ENCODE measurements around the gene NEUROG1.
A peak's percentile ranks its signal among the peaks of the same experiment; 100 is the strongest.

NEUROG1 gene

DNA sequence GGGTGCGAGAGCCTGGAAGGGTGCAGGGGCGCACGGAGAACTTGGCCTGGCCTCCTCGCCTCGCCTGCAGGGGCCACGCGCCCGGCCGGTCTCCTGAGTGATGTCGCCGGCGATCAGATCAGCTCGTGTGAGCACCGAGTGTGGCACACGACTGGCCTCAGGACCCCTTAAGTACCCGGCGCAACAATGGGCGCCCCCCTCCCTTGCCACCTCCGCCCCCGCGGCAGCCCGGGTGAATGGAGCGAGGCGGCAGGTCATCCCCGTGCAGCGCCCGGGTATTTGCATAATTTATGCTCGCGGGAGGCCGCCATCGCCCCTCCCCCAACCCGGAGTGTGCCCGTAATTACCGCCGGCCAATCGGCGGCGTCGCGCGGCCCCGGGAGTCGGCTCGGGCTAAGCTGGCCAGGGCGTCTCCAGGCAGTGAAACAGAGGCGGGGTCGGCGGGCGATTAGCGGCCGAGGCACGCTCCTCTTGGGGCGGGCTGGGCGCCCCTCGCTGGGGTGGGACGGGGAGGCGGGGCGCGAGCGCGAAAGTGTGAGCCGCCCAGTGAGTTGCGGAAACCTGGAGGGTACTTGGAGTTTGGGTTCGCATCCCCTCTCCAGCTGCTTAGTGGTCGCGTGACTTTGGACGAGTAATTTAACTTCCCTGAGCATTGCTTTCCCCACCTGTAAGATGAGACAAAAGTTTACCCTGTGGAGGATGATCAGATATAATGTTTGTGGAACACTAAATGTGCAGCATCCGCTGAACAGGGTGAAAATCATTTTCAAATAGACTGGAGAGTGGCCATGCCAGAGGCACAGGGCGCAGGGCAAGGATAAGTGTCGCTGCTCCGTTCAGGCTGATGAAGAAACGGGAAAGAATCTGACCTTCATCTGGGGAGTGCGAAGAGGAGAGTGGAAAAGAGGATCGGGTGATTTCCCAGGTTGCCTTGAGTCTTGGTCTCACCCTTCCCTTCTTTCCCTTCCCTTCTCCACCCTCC lies at the start of gene NEUROG1:
TSS of gene NEUROG1 (minus strand) at position 145 of the 982 bp plus-strand sequence. CDS start 274 bp downstream, outside the sequence.
- no peak for DNase-seq (ENCODE audit: low read depth in 2 of 2)

- DNase-seq (ENCODE audit: low read depth in 2 of 2): no peak
These were observed 49.2 kb upstream of the NEUROG1 start for GRCh38 chr5:135584918-135585317.

GRCh38 chr5:135584276-135584675 lies 48.5 kb upstream of the NEUROG1 start:
- no peak for DNase-seq (ENCODE audit: low read depth in 2 of 2)

DNA sequence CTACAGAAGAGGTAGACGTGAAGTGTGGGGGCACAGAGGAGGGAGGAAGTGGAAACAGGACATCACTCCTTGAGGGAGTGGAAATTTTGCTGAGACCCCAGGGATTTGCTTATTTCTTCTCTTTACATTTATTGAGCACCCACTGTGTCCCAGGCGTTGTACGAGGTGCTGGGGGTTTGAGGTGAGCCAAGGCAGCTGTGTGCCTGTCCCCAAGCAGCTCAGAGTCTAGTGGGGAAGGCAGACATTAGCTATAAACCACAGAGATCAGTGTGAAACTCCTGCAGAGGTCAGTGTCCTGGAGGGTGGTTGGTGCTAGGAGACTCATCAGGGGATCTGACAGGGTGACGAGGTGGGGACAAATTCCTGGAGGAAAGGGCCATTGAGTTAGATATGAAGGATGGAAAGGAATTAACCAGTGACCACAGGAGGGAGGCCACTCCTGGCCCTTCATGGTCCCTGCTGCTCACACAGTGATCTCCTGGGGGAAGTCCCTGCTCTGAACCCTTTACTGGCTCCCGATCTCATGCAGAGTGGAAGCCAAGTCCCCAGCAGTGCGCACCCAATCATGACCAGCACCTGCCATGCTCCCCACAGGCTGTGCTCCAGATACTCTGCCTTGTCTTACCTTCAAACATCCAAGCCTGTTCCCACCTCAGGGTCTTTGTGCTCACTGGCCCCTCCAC lies 46.5 kb upstream of the NEUROG1 start:
- no peak for DNase-seq (ENCODE audit: low read depth in 2 of 2)

GRCh38 chr5:135578685-135579341 lies 43.0 kb upstream of the NEUROG1 start, which contains the start of gene CXCL14:
TSS of gene CXCL14 (minus strand) at chr5:135578991. CDS start at chr5:135578778, 213 bp downstream.
- DNase-seq (ENCODE audit: low read depth in 2 of 2): peak in 1 of 2 donors; percentile 5

DNA sequence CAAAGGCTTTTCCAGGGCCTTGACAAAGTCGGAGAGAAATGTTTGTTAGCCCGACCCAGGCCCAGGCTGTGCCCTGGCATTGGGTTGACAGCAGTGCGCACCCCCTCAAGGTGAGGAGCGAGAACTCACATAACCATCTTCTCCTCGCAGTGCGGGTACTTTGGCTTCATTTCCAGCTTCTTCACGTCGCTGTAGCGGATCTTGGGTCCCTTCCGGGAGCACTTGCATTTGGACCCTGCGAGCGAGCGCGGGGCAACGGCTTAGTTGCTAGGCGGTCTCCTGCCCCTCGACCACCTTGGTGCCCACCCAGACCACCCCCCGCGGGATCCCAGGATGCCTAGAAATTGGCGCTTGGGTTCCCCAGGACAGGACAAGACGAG lies 42.5 kb upstream of the NEUROG1 start:
- DNase-seq (ENCODE audit: low read depth in 2 of 2): no peak

GRCh38 chr5:135577421-135577820 lies 41.7 kb upstream of the NEUROG1 start:
- no peak for DNase-seq (ENCODE audit: low read depth in 2 of 2)

- DNase-seq (ENCODE audit: low read depth in 2 of 2): no peak
These were observed 40.4 kb upstream of the NEUROG1 start for GRCh38 chr5:135576075-135576599.

DNA sequence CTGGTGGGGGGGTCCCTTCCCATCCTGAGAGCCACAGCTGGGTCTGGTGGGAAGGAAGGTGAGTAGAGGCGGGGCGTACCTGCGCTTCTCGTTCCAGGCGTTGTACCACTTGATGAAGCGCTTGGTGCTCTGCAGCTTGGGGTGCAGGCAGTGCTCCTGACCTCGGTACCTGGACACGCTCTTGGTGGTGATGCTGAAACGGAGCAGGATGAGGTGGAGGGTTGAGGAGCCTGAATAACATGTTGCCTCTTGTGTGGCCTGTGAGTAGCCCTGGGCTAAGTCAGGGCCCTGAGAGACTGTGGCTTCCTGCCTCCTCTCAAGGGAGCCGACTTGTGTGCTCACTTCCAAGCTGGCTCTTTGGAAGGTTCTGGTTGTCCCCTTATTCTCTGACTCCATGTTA lies 38.7 kb upstream of the NEUROG1 start:
- no peak for DNase-seq (ENCODE audit: low read depth in 2 of 2)

- no peak for DNase-seq (ENCODE audit: low read depth in 2 of 2)
These were observed 36.1 kb upstream of the NEUROG1 start for GRCh38 chr5:135571902-135572301.

- DNase-seq (ENCODE audit: low read depth in 2 of 2): no peak
These were observed 35.4 kb upstream of the NEUROG1 start for GRCh38 chr5:135571066-135571609.

GRCh38 chr5:135570453-135570764 lies 34.6 kb upstream of the NEUROG1 start:
- no peak for DNase-seq (ENCODE audit: low read depth in 2 of 2)

- DNase-seq (ENCODE audit: low read depth in 2 of 2): no peak
These were observed 34.1 kb upstream of the NEUROG1 start for GRCh38 chr5:135569755-135570452.

- no peak for DNase-seq (ENCODE audit: low read depth in 2 of 2)
These were observed 33.2 kb upstream of the NEUROG1 start for GRCh38 chr5:135568923-135569360.

GRCh38 chr5:135568246-135568645 lies 32.5 kb upstream of the NEUROG1 start:
- no peak for DNase-seq (ENCODE audit: low read depth in 2 of 2)

DNA sequence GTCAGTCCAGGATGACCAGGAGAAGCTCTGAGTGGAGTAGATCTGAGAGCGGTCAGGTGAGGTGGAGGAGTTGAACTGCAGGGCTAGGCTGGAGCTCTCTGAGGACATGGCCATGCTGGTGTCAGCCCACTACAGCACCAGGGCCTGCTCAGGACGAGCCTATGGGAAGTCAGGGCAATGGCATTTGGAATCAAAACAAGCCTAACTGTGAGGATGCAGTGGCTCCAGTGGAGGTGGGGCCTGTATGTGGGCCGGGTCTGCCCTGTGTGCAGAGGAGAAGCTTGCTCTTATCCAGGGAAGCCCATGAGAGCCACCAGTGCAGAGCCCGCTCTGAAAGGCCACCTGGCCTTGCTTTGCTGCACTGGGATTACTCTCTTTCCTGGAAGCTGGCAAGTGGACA lies 31.9 kb upstream of the NEUROG1 start:
- no peak for DNase-seq (ENCODE audit: low read depth in 2 of 2)

DNA sequence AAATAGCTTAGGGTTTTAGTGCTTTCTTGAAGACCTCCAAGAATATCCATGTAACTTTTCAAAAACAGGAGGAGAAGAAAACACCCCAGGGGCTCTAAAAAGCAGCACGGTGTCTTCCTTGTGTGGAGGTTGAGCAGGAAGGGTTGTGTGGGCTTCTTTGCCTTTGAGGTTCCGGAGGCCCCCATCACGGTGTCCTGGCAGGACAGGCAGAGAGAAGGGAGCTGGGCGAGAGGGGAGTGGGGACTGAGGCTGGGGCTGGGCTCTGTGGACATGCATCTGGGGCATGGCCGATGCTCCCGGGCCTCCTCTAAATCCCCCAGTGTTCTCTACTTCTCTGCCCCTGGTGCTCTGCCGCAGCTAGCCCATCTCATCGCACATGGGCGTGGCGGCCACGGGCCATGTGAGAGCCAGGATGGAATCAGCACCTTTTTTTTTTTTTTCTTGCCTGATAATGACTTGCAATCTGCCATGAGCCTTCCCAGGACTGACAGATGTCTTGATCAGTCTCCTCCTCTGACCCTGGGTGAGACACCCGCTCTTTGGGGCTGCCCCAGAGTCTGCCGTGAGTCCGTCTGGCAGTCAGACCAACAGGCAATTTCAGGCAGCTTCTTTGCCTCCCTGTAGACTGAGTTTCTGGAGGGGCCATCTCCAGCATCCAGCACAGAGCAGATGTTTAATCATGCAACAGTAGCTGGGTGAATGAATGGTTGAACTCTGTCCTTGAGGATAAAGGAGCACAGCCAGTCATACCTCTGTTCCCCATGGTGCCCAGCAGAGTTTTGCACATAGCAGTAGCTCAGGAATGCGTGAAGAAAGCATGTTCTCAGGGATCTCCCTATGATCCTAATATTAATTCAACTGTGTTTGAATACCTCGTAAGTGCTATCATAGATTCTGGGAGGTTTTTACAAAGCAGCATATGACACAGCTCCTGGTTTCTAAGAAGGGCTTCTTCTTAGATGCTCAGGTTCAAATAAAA lies 30.9 kb upstream of the NEUROG1 start:
- DNase-seq (ENCODE audit: low read depth in 2 of 2): no peak

DNA sequence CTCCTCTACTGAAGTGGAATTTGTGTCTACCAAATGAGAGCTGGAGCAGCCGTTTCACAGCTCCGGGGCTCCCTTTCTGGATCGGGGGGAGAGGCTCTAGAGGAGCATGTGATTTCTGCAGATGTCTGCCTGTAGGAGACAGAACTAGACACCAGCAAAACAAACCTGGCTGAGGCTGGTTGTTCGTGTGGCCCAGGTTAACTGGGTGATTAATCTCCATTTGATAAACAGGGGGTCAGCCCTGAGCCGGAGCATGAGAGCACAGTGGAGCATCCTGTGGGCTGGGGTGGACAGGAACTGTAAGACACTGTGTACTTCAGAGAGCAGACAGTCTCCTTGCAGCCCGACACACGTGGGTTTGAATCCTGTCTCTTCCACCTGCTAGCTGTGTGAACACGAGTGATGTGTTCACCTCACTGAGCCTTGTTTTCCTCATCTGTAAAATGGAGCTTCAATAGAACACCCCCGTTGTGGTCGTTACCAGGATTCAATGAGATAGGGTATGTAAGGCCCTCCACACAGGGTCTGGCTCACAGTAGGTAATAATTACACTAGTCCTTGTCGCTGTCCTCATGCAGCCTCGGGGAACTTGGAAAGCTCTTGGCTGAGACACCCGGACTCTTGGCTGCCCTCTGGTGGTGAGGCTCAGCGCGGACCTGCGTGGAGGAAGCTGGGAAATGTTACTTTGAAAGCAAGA lies 30.1 kb upstream of the NEUROG1 start:
- peak; percentile 60 to 80 for DNase-seq (ENCODE audit: low read depth in 2 of 2)

GRCh38 chr5:135565266-135565665 lies 29.5 kb upstream of the NEUROG1 start:
- no peak for DNase-seq (ENCODE audit: low read depth in 2 of 2)

Data from stimulated activated CD4-positive, alpha-beta T cell treated with anti-CD3 and anti-CD28 coated beads, Interleukin-4, amount 100 ng/mL, for 48 hours (primary cell).